Prostate gland (tissue), 2 donors: Measurements from ENCODE around the gene FAM107A. TPM values are rescaled to one million over a fixed set of nuclear protein-coding genes. Genes with fewer than 3 reads are reported as not detected.

ENCODE experiments used
- DNase-seq: peaks from one replicate; pipeline ENCODE4 v3.0.0-alpha.2; 2019; ENCODE audit warnings: low spot score
- H3K27ac ChIP-seq, 2 donors: fragments of 200-600 bp; sonication (generic); 2 replicates each; pipeline ENCODE4 v1.5.1; 2017 to 2019
- H3K27me3 ChIP-seq: fragments of 200-600 bp; sonication (generic); replicated peaks from 2 replicates; pipeline ENCODE4 v1.5.1; 2019; ENCODE audit not compliant: insufficient read depth
- H3K36me3 ChIP-seq, 2 donors: fragments of 200-600 bp; sonication (generic); 1 replicate in 1 of 2; 2 replicates in 1 of 2; pipeline versions ENCODE4 v1.5.1 to v1.8.1; 2017 to 2019
- H3K4me1 ChIP-seq: fragments of 200-600 bp; sonication (generic); replicated peaks from 2 replicates; pipeline ENCODE4 v1.5.1; 2019
- H3K4me3 ChIP-seq, 2 donors: fragments of 200-600 bp; sonication (generic); 2 replicates each; pipeline ENCODE4 v1.5.1; 2017 to 2019
- H3K9me3 ChIP-seq: fragments of 200-600 bp; sonication (generic); 2 replicates; pipeline ENCODE4 v1.5.1; 2017
- CTCF ChIP-seq, 4 experiments: fragments of 200-600 bp in 2 of 4; fragments of 450-650 bp in 2 of 4; sonication (generic) in 2 of 4; IDR thresholded peaks; 1 replicate in 3 of 4; 2 replicates in 1 of 4; pipeline ENCODE4 v1.5.1; 2016 to 2019; ENCODE audit warnings: antibody characterized with exemption in 4 of 4, mild to moderate bottlenecking in 2 of 4, moderate library complexity in 2 of 4
- POLR2A ChIP-seq: fragments of 450-650 bp; IDR thresholded peaks from one replicate; pipeline ENCODE4 v1.6.1; 2016; ENCODE audit warnings: antibody characterized with exemption, mild to moderate bottlenecking
- POLR2AphosphoS5 ChIP-seq: sonication (generic); formaldehyde crosslinking; IDR thresholded peaks from one replicate; pipeline ENCODE4 v1.6.1; 2017; ENCODE audit warnings: antibody characterized with exemption
- WGBS: methylation state at CpG from one replicate; pipeline ENCODE4 v1.1.5; 2018; 5-methylcytosine and 5-hydroxymethylcytosine counted together
- intact Hi-C: fragments of 100-400 bp; cut with DNase I; formaldehyde crosslinking; loops from one replicate; pipeline ENCODE4 v1.14.2; 2022
- total RNA-seq, 2 donors: library from RNA; depleted of rRNA; stranded (reverse); fragments of >200 nt; gene quantifications; one replicate each; pipeline ENCODE4 v1.1.0, GENCODE V29; 2016

The FAM107A gene
- total RNA-seq, 2 donors from 2014 or later, result 54.5 to 80.2 TPM

GRCh38 chr3:58581328-58582091 is 4.3 kb upstream of the FAM107A start:
- Histone ChIP-seq H3K4me1 (peaks cover 14% of the 10 kb centered on the region), H3K9me3 (no peaks in the 10 kb centered on the region), H3K4me3 (no peak overlapping the region), H3K27me3 (peaks cover under 1% of the 10 kb centered on the region), H3K36me3 (no peaks in the 10 kb centered on the region), H3K27ac (peak overlapping the region; percentile 6 to 29)
- no peak for TF ChIP-seq POLR2A
- peak; percentile 14 for TF ChIP-seq POLR2AphosphoS5
- no peak for TF ChIP-seq CTCF (IDR thresholded peaks at IDR 0.05)
- WGBS, result 25% methylated on average over 11 of the region's 11 CpGs
- intact Hi-C loops, result no loop called here
- DNase-seq, result no peak

- no peak overlapping the region for H3K4me3 ChIP-seq
- no peak for TF ChIP-seq POLR2A
- TF ChIP-seq POLR2AphosphoS5, result no peak
- no peak for TF ChIP-seq CTCF (IDR thresholded peaks at IDR 0.05)
- 76% methylated on average over 4 of the region's 4 CpGs for WGBS
- intact Hi-C loops, result no loop called here
- H3K27me3 ChIP-seq, result no peaks in the 10 kb centered on the region
- no peaks in the 10 kb centered on the region for H3K36me3 ChIP-seq
- DNase-seq, result no peak
- H3K4me1 ChIP-seq, result peaks cover 14% of the 10 kb centered on the region
- no peaks in the 10 kb centered on the region for H3K9me3 ChIP-seq
- H3K27ac ChIP-seq, result peak overlapping the region; percentile 6 to 29
Measured at GRCh38 chr3:58580826-58581327, 3.7 kb upstream of the FAM107A start.

- no peak for DNase-seq
- Histone ChIP-seq H3K27me3 (no peaks in the 10 kb centered on the region), H3K4me3 (no peak overlapping the region), H3K4me1 (peaks cover 9% of the 10 kb centered on the region), H3K9me3 (no peaks in the 10 kb centered on the region), H3K36me3 (no peaks in the 10 kb centered on the region), H3K27ac (no peak overlapping the region)
- 95% methylated on average over 5 of the region's 5 CpGs for WGBS
- no peak for TF ChIP-seq POLR2A
- TF ChIP-seq POLR2AphosphoS5, result no peak
- no peak for TF ChIP-seq CTCF (IDR thresholded peaks at IDR 0.05)
- intact Hi-C loops, result no loop called here
Measured at GRCh38 chr3:58578873-58579272, 1.7 kb upstream of the FAM107A start.

DNA sequence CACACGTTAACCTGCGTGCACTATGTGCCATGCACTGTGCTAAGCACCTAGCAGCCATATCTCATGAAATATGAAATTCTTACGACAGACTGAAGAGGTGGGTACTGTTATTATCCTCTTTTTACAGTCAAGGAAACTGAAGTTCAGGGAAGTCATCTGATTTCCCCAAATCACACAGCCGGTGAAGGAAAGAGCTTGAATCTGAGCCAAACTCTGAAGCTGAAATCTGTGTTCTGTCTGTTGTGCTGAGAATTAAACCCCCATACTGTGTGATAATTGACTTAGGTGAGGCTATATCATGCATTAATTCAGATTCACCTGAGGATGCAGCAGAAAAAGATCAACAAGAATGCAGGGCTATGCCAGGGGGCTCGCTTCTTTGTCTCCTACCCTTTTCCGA is 475 bp downstream of the FAM107A start:
- H3K27ac ChIP-seq, result peak overlapping the region; percentile 74 to 81
- H3K27me3 ChIP-seq, result no peaks in the 10 kb centered on the region
- peak overlapping the region; percentile 29 for H3K4me3 ChIP-seq
- 55% methylated on average over 6 of the region's 6 CpGs for WGBS
- DNase-seq, result no peak
- peaks cover 9% of the 10 kb centered on the region for H3K4me1 ChIP-seq
- no peaks in the 10 kb centered on the region for H3K9me3 ChIP-seq
- no peaks in the 10 kb centered on the region for H3K36me3 ChIP-seq
- TF ChIP-seq POLR2A (no peak), CTCF (IDR thresholded peaks at IDR 0.05) (no peak), POLR2AphosphoS5 (no peak)
- intact Hi-C loops, result loop anchor here (2.0 kb wide), 2 partner anchors 40 to 52 kb away; no protein-coding TSS in a partner anchor
